DND-41 (cell line): ENCODE data around the gene OPCML.

ENCODE experiments used
- ATAC-seq: fragments of 200-7000 bp; cut with Tn5 transposase; 3 replicates; pipeline ENCODE4 v1.9.1; 2021; ENCODE audit warnings: low read depth; ENCODE audit not compliant: insufficient read depth
- DNase-seq: peaks from one replicate; pipeline ENCODE4 v3.0.0-alpha.2; 2020
- H2AFZ ChIP-seq: 2 replicates; pipeline ENCODE4 v1.6.0; 2012; ENCODE audit warnings: low read depth, low read length
- H3K27ac ChIP-seq: 2 replicates; pipeline ENCODE4 v1.5.1; 2012; ENCODE audit warnings: low read length, inconsistent platforms
- H3K27me3 ChIP-seq: fragments of 200-600 bp; sonication (generic); 2 replicates; pipeline ENCODE4 v1.6.0; 2012; ENCODE audit warnings: low read length, mild to moderate bottlenecking, inconsistent platforms; ENCODE audit not compliant: insufficient read depth, poor library complexity
- H3K36me3 ChIP-seq: 2 replicates; pipeline ENCODE4 v1.5.1; 2012; ENCODE audit warnings: low read length, inconsistent platforms; ENCODE audit not compliant: insufficient read depth
- H3K4me1 ChIP-seq: 2 replicates; pipeline ENCODE4 v1.5.1; 2012; ENCODE audit warnings: mild to moderate bottlenecking, low read length; ENCODE audit not compliant: insufficient read depth
- H3K4me2 ChIP-seq: 2 replicates; pipeline ENCODE4 v1.6.0; 2012; ENCODE audit warnings: mild to moderate bottlenecking, moderate library complexity, low read length, inconsistent platforms; ENCODE audit not compliant: insufficient read depth
- H3K4me3 ChIP-seq, 2 experiments: fragments of 200-600 bp in 1 of 2; shearing (Covaris generic) in 1 of 2; 2 replicates each; pipeline ENCODE4 v1.5.1; 2012 to 2016; ENCODE audit warnings: inconsistent platforms in 2 of 2, low read length in 2 of 2, mild to moderate bottlenecking in 2 of 2, low read depth in 1 of 2, moderate library complexity in 1 of 2
- H3K79me2 ChIP-seq: 2 replicates; pipeline ENCODE4 v1.6.0; 2012; ENCODE audit warnings: low read length, inconsistent platforms; ENCODE audit not compliant: insufficient read depth
- H3K9ac ChIP-seq: 2 replicates; pipeline ENCODE4 v1.6.0; 2012; ENCODE audit warnings: low read depth, mild to moderate bottlenecking, inconsistent platforms, low read length, moderate library complexity
- H3K9me3 ChIP-seq: 2 replicates; pipeline ENCODE4 v1.5.1; 2012; ENCODE audit warnings: low read length, moderate library complexity, mild to moderate bottlenecking, inconsistent platforms; ENCODE audit not compliant: insufficient read depth, severe bottlenecking
- H4K20me1 ChIP-seq: 2 replicates; pipeline ENCODE4 v1.6.0; 2012; ENCODE audit warnings: low read length; ENCODE audit not compliant: insufficient read depth
- EZH2 ChIP-seq: IDR thresholded peaks from 3 replicates; pipeline ENCODE4 v1.6.1; 2012; ENCODE audit warnings: borderline replicate concordance, low read depth, mild to moderate bottlenecking, moderate library complexity, low read length, inconsistent platforms; ENCODE audit not compliant: severe bottlenecking
- TF ChIP-seq, protein P1 (sequence below): IDR thresholded peaks from 2 replicates; pipeline ENCODE4 v1.5.1; 2012; ENCODE audit warnings: borderline replicate concordance, low read length, moderate library complexity, mild to moderate bottlenecking; ENCODE audit not compliant: poor library complexity, severe bottlenecking; ENCODE audit errors: extremely low read depth

OPCML gene

DNA sequence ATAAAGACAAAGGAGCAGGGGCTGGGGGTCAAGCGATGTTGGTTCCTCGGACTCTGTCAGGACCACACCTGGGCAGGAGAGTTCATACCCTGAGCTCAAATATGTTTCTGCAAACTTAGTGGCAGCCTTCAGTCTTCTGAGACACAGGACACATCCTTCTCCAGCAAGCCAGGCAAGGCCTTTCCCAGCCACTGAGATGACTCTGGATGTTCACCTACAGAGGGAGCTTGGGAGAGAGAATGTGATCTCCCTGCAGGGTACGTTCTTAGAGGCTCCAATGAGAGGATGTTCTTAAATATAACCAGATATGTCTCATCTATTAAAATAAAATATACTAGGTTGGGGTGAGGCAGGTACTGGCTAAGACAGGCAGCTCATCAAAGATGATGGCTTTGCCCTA lies 461.5 kb downstream of the OPCML start:
- no peak for DNase-seq
- no peak overlapping the region for H3K9ac ChIP-seq
- ATAC-seq, result no peak
- no peaks in the 10 kb centered on the region for H3K4me1 ChIP-seq
- H3K27me3 ChIP-seq, result peaks cover 10% of the 10 kb centered on the region
- H3K9me3 ChIP-seq, result no peaks in the 10 kb centered on the region
- no peak overlapping the region for H2AFZ ChIP-seq
- no peaks in the 10 kb centered on the region for H3K36me3 ChIP-seq
- TF ChIP-seq, protein P1, sequence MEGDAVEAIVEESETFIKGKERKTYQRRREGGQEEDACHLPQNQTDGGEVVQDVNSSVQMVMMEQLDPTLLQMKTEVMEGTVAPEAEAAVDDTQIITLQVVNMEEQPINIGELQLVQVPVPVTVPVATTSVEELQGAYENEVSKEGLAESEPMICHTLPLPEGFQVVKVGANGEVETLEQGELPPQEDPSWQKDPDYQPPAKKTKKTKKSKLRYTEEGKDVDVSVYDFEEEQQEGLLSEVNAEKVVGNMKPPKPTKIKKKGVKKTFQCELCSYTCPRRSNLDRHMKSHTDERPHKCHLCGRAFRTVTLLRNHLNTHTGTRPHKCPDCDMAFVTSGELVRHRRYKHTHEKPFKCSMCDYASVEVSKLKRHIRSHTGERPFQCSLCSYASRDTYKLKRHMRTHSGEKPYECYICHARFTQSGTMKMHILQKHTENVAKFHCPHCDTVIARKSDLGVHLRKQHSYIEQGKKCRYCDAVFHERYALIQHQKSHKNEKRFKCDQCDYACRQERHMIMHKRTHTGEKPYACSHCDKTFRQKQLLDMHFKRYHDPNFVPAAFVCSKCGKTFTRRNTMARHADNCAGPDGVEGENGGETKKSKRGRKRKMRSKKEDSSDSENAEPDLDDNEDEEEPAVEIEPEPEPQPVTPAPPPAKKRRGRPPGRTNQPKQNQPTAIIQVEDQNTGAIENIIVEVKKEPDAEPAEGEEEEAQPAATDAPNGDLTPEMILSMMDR, result no peak
- no peak for TF ChIP-seq EZH2
- no peaks in the 10 kb centered on the region for H3K79me2 ChIP-seq
- H3K27ac ChIP-seq, result no peak overlapping the region
- no peak overlapping the region for H3K4me3 ChIP-seq
- H4K20me1 ChIP-seq, result no peaks in the 10 kb centered on the region; the same call in 1 of the 2 replicates
- no peak overlapping the region for H3K4me2 ChIP-seq

GRCh38 chr11:133070021-133070713 lies 462.1 kb downstream of the OPCML start:
- no peak for DNase-seq
- no peak overlapping the region for H3K4me2 ChIP-seq
- no peak for TF ChIP-seq EZH2
- TF ChIP-seq, protein P1, result no peak
- ATAC-seq, result no peak
- no peak overlapping the region for H2AFZ ChIP-seq
- H3K79me2 ChIP-seq, result no peaks in the 10 kb centered on the region
- H4K20me1 ChIP-seq, result no peaks in the 10 kb centered on the region; the same call in 1 of the 2 replicates
- H3K4me1 ChIP-seq, result no peaks in the 10 kb centered on the region
- no peaks in the 10 kb centered on the region for H3K9me3 ChIP-seq
- no peaks in the 10 kb centered on the region for H3K36me3 ChIP-seq
- no peak overlapping the region for H3K4me3 ChIP-seq
- H3K27me3 ChIP-seq, result peaks cover 10% of the 10 kb centered on the region
- no peak overlapping the region for H3K9ac ChIP-seq
- no peak overlapping the region for H3K27ac ChIP-seq

GRCh38 chr11:133065847-133066485 lies 466.3 kb downstream of the OPCML start:
- Histone ChIP-seq H3K36me3 (no peaks in the 10 kb centered on the region), H4K20me1 (no peaks in the 10 kb centered on the region; the same call in 1 of the 2 replicates), H3K27me3 (peaks cover 15% of the 10 kb centered on the region), H3K4me2 (no peak overlapping the region), H3K4me3 (no peak overlapping the region), H3K79me2 (no peaks in the 10 kb centered on the region), H3K27ac (no peak overlapping the region), H3K4me1 (no peaks in the 10 kb centered on the region), H2AFZ (no peak overlapping the region), H3K9ac (no peak overlapping the region), H3K9me3 (no peaks in the 10 kb centered on the region)
- ATAC-seq (no peak), DNase-seq (no peak)
- TF ChIP-seq, protein P1, result no peak
- no peak for TF ChIP-seq EZH2
